Measurements from ENCODE around the gene METTL26.
A peak's percentile ranks its signal among the peaks of the same experiment; 100 is the strongest.

Gene METTL26

DNA sequence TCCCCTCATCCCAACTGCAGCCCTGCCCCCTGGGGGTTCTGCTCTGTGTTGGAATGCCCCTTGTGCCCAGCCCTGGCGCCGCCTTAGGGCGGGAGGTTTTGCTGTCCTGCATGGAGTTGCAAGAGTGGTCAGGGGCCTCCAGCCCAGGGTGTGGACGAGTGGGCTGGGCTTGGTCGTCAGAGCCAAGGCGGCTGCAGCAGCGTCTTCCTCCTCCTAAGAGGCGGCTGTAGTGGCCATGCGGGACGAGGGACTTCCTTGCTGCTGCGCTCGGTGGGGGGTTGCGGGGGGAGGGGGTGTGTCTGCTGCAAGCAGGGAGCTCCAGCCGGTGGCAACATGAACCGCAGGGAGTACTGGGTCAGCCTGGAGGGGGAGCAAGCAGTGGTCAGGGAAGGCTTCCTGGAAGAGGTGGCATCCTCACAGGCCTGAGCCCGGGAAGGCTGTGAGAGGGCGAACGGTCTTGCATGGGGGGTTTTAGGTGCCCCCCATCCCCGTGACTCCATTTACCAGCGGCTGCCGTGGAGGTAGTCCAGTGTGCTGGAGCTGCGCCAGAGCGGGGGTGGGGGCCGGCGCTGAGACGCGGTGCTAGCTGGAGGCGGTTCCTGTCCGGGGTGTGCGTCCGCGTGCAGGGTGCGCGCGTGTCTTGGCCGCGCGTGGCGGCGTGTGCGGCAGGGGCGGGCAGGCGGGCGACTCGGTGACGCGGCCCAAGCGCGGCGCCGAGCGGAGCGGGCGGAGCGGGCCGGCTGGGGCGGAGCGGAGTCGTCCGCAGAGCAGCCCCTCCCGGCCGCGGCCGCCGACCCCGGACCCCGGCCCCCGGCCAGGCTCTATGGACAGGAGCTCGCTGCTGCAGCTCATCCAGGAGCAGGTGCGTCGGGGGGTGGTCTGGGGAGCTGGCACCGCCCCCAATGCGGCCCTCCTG is 39.1 kb upstream of the METTL26 start, which contains the start of gene RHBDL1:
Gene RHBDL1, plus strand, starts transcription at position 704 of the 916 bp plus-strand sequence. Its CDS starts 120 bp downstream, at position 824.
- DNase-seq: no peak

DNA sequence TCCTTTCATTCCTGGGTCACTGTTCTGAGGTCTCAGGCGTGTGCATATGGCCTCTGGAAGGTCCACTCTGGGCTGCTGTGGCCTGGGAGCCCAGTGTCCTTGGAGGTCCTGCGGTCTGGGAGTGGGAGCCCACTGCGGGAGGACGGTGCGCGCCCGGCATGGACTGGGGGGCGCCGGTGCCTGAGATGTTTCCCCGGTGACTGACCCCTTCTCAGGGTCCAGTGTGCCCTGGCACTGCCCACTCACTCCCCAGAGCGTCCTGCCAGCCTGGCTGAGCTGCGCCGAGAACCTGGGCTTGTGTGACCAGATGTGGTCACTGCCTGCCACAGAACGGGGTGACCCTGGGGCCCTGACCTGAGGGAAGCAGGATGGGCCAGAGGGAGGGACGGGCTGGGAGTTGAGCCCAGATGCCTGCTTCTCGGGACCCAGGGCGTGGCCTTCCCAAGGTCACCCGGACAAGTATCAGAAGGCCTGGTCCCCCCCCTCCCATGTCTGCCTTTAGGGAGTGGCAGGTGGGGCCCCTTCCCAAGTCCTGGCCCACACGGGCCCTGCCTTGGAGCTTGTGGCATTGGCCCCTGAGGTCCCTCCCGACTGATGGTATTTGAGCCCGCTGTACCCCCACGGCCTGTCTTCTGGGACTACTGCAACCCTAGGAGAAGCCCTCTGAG is 38.2 kb upstream of the METTL26 start:
- no peak for DNase-seq

DNA sequence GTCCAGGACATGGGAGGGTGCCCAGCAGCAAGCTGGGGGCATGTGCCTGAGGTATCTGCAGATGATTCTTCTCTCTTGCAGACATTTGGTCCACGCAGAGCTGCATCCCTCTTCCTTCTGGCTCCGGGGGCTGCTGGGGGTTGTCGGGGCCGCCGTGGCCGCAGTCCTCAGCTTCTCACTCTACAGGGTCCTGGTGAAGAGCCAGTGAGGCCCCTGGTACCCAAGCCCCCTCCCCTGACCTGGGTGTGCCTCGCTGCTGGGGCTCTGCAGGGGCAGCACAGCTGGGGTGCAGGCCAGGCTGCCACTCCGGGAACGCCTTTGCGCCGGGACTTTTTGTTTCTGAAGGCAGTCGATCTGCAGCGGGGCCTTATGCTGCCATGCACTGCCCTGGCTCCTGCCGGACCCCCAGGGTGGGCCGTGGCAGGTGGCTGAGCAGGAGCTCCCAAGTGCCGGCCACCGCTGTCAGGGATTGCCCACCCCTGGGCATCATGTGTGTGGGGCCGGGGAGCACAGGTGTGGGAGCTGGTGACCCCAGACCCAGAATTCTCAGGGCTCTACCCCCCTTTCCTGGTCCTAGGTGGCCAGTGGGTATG is 37.4 kb upstream of the METTL26 start:
- no peak for DNase-seq

DNA sequence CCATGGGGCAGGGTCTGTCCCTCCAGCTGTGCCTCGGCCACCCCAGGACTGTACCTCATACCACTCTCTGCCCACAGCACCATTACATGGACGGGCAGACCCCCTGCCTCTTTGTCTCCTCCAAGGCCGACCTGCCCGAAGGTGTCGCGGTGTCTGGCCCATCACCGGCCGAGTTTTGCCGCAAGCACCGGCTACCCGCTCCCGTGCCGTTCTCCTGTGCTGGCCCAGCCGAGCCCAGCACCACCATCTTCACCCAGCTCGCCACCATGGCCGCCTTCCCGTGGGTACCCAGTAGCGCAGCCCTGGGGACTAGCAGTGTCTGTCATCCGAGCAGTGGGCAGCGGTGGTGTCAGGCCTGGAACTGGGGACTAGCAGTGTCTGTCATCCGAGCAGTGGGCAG is 36.7 kb upstream of the METTL26 start:
- DNase-seq: no peak

DNA sequence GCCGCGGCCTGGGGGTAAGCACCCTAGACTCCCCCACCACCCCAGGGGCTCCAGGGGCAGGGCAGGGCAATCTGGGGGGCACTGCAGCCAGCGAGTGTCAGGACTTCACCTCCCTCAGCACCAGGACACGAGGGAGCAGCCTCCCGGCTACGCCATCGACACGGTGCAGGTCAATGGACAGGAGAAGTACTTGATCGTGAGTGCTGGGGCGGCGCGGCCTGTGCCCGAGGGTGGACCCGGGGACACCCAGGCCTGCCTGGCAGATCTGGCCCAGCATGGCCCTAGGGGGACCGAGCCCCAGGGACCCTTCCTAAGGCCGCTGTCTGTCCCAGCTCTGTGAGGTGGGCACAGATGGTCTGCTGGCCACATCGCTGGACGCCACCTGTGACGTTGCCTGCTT is 36.3 kb upstream of the METTL26 start:
- no peak for DNase-seq

DNA sequence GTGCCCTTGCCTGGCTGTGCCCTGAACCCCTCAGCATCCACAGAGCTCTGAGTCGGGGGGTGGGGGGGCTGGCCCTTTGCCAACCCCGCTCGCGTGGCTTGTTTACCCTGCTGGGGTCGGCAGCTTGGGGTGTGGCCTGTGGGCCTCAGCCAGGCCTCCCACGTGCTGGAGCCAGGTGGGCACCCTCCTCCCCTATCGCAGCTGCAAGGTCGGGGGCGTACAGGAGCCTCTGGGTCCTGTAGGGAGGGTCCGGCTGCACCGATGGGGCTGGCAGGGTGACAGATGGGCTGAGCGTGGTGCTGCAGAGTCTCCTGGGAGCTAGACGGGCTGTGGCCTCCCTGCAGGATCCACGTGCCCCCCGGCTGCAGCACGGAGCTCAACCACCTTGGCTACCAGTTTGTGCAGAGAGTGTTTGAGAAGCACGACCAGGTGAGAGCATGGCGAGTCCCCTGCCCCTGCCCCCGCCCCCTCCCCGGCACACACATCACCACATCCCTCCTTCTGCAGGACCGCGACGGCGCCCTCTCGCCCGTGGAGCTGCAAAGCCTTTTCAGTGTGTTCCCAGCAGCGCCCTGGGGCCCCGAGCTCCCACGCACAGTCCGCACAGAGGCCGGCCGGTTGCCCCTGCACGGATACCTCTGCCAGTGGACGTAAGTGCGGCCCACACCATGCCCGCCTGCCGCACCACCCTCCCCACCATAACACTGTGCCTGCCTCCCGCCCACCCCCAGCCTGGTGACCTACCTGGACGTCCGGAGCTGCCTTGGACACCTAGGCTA is 35.4 kb upstream of the METTL26 start:
- no peak for DNase-seq

DNA sequence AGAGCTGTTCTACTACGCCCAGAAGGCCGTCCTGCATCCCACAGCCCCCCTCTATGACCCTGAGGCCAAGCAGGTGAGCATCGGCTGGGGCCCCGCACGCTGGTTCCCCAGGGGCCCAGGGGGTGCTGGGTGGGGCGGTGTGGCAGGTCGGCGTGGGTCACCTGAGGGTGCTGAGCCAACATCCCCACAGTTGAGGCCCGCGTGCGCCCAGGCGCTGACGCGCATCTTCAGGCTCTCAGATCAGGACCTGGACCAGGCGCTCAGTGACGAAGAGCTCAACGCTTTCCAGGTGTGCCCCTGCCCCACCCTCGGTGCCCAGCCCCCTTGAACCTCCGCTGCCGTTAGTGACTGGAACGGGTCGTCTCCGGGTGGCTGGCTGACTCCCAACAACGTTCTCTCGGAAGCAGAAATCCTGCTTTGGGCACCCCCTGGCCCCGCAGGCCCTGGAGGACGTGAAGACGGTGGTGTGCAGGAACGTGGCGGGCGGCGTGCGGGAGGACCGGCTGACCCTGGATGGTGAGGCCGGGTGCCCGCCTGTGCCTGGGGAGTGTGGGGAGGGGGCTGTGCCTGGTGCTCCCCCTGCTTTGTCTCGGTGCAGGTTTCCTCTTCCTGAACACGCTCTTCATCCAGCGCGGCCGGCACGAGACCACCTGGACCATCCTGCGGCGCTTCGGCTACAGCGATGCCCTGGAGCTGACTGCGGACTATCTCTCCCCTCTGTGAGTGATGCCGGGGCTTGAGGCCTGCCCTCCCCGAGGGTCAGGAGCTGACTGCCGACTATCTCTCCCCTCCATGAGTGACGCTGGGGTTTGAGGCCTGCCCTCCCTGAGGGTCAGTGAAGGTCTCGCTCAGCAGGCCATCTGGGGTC is 34.6 kb upstream of the METTL26 start:
- no peak for DNase-seq

DNA sequence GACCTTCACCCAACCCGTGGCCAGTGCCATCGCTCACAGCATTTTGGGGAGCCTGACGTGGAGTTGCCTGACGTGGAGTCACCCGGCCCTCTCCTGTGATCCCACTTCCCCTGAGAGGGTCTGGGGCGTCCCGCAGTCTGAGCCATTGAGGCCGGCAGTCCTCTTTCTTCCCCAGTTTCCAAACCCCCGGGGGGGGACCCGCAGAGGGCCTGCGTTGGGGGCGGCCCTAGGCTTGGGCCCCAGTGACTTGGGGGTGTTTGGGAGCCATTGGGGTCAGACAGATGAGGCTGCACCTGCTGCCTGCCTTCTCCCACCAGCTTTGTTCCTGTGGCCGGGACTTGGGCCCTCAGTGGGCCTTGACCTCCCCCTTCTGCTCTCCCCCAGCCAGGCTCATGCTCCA is 33.6 kb upstream of the METTL26 start:
- no peak for DNase-seq

DNA sequence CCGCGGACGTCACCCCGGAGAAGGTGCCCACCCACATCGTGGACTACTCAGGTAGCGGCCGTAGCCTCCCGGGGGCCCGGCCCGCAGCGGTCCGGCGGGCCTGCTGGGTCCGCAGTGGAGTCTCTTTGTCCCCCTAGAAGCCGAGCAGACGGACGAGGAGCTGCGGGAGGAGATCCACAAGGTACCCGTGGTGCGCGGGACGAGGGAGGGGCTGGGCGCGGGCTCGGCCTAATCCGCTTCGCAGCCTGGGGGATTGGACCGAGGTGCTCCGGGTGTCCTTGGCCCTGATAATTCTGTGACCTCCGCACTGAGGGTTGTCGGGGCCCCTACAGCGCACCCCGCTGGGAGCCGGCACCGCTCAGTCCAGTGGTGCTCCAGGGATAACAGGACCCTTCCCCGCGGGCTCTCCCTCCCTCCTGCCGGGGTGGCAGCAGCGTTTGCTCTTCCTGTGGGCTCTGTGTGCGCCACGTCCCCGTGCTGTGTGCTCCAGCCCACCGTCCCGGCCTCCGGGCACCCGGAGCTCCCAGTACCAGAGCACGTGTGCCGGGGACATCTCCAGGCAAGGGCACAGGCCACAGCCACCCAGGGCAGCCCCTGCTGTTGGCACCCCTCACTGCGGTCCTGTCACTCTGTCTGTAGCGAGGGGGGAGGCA is 32.5 kb upstream of the METTL26 start:
- no peak for DNase-seq

DNA sequence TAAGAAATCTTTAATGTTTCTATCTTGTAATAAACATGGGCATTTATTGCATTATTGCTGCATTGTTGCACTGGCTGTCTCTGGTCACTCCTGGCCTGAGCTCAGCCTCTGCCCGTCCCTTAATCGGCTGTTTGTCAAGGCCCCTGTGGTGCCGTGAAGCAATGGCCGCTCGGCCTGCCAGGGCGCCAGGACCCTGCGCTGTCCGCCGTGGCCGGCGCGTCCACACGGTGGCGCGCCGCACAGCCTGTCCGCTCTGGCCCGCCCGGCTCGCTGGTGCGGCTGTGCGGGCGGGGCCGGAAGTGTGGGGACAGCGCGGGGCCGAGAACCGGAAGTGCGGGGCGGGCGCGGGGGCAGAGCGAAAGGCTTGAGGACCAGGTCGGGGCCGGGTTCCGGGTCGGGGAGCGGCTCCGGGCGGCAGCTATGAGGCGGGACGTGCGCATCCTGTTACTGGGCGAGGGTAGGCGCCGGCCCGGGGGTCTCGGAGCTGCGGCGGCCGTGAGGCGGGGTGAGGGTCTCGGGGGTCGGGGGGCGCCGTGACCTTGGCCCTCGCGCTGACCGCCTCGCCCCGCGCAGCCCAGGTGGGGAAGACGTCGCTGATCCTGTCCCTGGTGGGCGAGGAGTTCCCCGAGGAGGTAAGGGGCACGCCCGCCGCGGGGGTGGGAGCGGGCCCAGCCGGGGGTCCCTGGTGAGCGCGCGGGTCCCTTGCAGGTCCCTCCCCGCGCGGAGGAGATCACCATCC is 31.8 kb upstream of the METTL26 start, which contains the start of gene RHOT2:
Gene RHOT2, plus strand, starts transcription at position 353 of the 739 bp plus-strand sequence. Its CDS starts 68 bp downstream, at position 421.
- peak; percentile 94 for DNase-seq

DNA sequence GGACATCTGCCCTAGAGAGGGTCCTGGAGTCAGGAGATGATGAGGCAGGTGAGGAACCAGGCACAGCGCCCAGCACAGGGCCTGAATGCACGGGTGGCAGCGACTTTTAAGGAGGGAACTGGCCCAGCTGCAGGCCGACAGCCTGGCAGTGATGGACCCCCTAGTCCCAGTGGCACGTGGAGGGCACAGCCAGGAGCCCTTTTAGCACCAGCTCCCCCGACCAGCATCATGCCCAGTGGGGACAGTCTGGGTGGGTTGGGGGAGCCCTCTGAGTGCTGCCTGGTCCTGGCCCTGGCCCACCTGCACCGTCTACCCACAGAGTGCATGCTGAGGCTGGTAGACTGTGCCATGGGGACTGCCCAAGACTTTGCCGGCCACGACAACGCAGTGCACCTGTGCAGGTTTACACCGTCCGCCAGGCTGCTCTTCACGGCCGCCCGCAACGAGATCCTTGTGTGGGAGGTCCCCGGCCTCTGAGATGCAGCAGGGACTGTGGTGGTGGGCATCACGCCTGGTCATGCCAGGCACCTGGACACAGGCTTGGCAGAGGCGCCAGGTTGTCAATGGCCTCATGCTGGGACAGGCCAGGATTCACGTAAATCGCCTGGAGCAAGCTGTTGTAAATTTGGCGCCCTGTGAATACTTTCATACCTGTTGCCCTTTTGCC is 31.1 kb upstream of the METTL26 start:
- no peak for DNase-seq

DNA sequence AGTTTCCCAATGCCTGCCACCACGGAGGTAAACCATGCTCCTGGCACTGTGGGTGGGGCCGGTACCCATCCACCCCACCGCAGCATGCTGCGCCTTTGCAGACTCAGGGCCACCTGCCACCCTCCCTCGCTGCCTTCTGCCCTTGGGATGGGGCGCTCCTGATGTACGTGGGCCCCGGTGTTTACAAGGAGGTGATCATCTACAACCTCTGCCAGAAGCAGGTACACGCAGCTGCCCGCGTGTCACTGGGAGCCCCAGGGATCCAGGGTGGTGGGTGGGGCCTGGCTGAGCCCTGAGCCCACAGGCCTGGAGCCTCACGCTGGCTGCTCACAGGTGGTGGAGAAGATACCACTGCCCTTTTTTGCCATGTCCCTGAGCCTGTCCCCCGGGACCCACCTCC is 30.5 kb upstream of the METTL26 start:
- DNase-seq: no peak

DNA sequence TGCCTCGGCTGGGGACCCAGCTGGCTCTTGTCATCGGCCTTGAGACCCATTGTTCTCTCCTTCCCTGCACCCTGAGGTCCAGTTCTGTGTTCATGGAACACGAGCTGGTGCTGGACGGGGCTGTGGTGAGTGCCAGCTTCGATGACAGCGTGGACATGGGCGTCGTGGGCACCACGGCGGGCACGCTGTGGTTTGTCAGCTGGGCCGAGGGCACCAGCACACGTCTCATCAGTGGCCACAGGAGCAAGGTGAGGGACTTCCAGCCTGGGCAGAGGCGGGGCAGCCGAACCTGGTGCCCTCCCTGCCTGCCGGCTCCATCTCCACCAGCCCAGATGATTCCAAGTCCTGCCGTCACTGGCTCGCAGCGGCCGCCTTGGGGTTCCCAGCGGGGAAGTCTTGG is 26.5 kb upstream of the METTL26 start:
- DNase-seq: no peak

DNA sequence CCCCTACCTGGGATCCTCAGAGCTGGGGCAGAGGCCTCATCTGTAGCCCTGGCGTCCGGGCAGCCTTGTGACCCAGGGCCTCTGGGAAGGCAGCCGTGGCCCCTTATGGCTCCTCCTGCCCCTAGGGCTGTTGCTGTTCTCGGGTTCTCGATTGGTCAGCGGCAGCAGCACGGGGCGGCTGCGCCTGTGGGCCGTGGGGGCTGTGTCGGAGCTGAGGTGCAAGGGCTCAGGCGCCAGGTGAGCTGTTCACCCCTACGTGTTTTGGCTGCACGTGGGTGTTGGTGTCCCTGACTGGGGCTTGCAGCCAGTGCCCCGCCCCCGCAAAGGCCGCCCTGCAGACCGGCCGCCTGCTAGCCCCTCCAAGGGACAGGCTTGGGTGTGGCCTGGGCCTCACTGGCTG is 26.0 kb upstream of the METTL26 start:
- DNase-seq: no peak

DNA sequence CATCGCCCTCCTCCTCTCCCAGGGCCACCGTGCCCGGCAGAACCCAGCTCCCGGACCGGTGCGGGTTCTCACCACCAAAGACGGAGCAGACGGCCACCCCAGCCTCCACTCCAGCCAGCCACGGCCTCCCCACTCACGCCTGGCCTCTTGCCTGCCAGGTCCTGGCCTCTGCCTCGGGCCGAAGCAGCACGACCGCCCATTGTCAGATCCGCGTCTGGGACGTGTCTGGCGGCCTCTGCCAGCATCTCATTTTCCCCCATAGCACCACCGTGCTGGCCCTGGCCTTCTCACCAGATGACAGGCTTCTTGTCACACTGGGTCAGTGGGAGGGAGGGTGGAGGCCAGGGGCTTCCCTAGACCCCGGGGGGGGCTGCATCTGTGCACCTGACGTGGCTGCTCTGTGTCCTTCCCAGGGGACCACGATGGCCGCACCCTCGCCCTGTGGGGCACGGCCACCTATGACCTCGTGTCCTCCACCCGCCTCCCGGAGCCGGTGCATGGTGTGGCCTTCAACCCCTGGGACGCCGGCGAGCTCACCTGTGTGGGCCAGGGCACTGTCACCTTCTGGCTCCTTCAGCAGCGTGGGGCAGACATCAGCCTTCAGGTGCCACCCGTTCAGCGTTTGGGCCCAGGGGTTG is 25.2 kb upstream of the METTL26 start:
- DNase-seq: no peak

DNA sequence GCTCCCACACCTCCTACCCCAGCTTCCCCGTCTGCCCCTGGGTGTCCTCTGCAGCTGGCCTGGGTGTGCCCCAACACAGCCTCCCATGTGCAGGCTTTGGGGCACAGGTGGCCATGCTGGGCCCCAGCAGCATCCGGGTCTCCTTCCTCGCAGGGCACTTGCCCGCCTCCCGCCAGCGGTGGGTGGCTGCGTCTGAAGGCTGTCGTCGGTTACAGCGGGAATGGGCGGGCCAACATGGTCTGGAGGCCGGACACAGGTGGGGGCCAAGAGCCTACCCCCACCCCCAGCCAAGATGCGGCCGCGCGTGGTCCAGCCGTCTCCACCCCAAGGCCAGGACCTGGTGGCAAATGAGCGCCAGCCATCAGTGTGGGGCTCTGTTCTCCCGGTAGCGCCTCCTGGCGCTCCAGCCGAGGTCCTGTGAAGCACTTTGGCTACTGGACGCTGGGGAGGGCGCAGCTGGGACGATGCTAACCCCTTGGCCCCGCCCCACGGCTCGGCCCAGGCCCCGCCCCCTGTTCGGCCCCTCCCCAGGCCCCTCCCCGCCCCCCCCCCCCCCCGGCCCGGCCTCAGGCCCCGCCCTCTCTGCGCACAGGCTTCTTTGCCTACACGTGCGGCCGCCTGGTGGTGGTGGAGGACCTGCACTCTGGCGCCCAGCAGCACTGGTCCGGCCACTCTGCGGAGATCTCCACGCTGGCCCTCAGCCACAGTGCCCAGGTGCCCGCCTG is 24.5 kb upstream of the METTL26 start:
- DNase-seq: peak; percentile 77

DNA sequence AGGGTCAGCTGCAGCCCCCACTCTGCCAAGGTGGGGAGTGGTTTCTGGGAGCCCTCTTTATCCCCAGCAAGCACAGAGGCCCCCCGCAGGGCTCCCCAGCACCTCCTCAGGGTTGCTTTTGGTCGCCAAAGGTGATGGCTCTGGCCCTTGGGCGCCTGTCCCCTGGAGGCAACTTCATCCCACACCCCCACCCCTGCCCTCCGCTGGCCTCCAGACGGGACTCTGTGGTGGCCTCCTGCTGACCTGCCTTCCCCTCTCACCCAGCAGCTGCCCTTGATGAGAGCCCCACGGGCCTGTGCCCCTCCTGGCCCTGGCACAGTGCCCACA is 24.0 kb upstream of the METTL26 start:
- DNase-seq: no peak

DNA sequence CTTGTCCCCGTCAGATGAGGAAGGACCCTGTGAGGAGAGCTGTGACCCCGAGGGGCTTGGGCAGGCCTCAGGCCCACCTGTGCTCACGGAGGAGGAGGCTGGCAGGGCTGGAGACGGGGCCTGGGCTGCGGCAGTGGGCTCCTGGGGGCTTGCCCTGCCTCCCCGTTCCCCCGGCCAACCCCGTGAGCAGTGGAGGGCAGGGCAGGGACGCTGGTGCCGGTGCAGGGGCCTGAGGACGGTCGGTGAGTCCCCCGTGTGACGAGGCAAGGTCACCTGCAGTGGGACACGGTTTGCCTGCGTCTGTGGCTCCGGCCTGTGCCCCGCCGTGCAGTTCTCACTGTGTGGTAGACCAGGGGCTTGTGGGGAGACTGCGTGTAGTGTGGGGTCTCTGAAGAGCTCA is 23.5 kb upstream of the METTL26 start:
- DNase-seq: no peak
